HG02870 (cell line): ENCODE measurements around the gene EHBP1L1.

ENCODE experiments used
- ATAC-seq: cut with Tn5 transposase; IDR thresholded peaks from one replicate; pipeline ENCODE4 v1.9.1; 2021; ENCODE audit warnings: mild to moderate bottlenecking, moderate library complexity; ENCODE audit not compliant: unreplicated experiment

Gene EHBP1L1

DNA sequence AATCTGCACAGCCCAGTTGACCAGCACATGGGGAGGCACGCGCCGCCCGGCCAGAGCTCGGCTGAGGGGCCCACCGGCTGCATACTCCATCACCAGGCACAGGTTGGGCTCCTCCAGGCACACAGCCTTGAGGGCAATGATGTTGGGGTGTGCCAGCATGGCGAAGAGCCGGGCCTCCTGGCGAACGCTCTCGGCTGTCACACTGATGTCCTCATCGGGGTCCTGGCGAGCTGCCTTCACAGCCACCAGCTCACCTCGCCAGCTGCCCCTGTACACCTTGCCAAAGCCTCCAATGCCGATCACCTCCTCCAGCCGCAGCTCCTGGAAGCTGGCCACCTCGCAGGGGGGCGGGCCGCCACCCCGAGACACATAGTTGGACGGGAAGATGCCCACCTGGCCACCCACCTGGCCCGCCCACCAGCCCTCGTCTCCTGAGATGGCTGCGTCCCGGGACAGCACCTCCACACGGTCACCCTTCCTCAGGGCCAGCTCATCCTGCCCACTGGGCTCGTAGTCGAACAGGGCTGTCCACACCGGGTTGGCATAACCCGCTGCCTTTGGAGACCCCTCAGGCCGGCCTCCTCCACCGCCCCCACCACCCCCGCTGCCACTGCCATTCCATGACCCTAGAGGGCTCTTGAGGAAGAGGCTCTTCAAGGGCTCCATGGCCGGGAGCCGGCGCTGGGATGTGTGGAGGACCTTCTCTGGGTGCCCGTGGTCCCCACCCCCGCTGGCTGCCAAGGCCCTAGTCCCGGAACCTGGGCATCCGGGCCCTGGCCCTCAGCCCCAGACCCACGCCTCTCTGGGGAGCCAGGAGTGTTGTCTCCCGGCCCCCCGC is 37.5 kb downstream of the EHBP1L1 start:
- ATAC-seq, result no peak

GRCh38 chr11:65615229-65615949 is 39.5 kb downstream of the EHBP1L1 start, which contains the start of gene PCNX3:
TSS of gene PCNX3 (plus strand) at chr11:65615776. CDS start at chr11:65616312, 536 bp downstream.
- peak; percentile 79 for ATAC-seq

GRCh38 chr11:65615950-65616574 is 40.2 kb downstream of the EHBP1L1 start:
- peak; percentile 0 for ATAC-seq

- no peak for ATAC-seq
These were observed 40.7 kb downstream of the EHBP1L1 start for GRCh38 chr11:65616575-65617001.

DNA sequence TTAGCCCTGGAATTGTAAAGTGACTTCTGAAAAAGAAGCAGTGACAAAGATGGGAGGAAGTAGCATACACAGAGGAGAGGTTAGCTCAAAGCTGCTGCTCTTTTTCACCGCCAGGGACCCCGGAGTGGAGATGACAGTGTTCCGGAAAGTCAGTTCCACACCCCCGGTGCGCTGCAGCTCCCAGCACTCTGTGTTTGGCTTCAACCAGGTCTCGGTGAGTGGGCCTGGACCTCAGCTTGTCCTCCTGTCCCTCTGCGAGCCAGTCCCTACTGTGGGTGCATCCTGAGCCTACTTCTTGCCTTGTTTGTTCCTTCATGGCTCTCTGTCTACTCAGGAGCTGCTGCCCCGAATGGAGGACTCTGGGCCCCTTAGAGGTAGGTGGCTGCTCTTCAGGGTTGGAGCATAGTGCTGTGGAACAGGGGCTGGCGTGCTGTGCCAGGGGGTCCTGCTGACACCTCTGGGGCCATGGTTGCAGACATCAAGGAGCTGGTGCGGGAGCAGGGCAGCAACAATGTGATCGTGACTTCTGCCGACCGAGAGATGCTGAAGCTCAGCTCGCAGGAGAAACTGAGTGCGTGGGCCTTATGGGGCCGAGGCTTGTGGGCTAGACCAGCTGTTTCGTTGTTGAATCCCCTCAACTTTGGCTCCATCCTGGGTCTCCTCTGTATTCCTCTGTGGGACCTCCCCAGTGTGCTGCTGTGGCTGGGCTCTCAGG is 41.4 kb downstream of the EHBP1L1 start:
- no peak for ATAC-seq

GRCh38 chr11:65617990-65618751 is 42.3 kb downstream of the EHBP1L1 start:
- no peak for ATAC-seq

DNA sequence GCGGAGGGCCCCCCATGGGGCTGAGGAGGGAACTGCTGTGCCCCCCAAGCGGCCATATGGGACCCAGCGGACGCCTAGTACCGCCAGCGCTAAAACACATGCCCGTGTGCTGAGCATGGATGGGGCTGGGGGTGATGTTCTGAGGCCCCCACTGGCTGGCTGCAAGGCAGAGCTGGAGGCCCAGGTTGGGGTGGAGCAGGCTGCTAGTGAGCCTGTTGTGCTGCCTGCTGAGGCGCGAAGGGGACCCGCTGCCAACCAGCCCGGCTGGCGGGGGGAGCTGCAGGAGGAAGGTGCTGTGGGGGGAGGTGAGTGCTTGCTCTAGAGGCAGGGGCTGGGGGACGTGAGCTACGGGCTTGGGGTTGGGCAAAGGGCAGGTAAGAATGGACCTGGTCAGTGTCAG is 42.9 kb downstream of the EHBP1L1 start:
- ATAC-seq, result no peak

- no peak for ATAC-seq
These were observed 43.6 kb downstream of the EHBP1L1 start for GRCh38 chr11:65619281-65619928.

- ATAC-seq, result no peak
These were observed 44.8 kb downstream of the EHBP1L1 start for GRCh38 chr11:65620666-65621065.

GRCh38 chr11:65621460-65621859 is 45.6 kb downstream of the EHBP1L1 start:
- no peak for ATAC-seq

GRCh38 chr11:65622011-65622410 is 46.2 kb downstream of the EHBP1L1 start:
- no peak for ATAC-seq

- no peak for ATAC-seq
These were observed 47.3 kb downstream of the EHBP1L1 start for GRCh38 chr11:65623177-65623576.

DNA sequence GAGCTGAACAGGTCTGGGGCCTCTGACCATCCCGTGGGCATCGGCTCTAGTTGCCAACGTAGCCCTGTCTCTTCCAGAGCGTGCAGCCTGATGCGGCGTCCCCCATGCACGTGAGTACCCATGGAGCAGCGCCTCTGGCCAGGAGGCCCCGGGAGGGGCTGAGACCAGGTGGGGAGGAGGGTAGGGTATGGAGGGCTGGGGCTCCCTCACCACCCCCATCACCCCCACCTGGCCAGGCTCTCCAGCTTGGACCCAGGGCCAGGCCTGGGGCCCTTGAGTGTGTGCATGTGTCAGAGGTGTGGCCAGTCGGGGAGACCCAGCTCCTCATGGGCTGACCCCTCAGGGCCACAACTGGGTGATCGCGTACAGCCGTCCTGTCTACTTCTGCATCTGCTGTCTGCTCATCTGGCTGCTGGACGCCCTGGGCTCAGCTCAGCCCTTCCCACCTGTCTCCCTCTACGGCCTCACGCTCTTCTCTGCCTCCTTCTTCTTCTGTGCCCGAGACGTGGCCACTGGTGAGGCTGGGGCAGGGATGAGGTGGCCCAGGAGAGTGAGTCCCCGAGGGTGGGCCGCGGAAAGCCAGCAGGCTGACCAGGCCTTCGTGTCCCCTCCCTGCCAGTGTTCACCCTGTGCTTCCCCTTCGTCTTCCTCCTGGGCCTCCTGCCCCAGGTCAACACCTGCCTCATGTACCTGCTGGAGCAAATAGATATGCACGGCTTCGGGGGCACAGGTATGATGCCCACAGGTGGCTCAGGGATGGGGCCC is 48.2 kb downstream of the EHBP1L1 start:
- no peak for ATAC-seq

DNA sequence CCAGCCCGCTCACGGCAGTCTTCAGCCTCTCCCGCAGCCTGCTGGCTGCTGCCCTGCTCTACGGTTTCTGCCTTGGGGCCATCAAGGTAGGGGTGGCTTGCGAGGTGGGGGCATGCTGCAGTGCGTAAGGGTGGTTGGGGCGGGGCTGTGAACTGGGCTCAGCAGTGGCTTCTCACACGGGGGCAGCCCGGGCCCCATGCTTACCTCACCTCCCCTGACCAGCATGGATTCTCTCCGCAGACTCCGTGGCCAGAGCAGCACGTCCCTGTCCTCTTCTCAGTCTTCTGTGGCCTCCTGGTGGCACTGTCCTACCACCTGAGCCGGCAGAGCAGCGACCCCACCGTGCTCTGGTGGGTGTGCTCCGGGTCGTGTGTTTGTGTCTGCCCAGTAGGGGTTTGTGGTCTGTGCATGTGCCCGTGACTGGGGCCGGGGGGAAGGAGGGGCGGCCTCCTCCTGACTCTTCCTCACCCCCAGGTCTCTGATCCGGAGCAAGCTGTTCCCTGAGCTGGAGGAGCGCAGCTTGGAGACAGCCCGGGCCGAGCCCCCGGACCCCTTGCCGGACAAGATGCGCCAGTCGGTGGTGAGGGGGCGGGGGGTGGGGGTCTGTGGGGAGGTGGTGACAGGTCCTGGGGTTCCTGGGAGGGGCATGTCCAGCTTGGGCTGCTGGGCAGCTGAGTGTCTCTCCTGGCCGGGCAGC is 49.2 kb downstream of the EHBP1L1 start:
- ATAC-seq, result no peak

DNA sequence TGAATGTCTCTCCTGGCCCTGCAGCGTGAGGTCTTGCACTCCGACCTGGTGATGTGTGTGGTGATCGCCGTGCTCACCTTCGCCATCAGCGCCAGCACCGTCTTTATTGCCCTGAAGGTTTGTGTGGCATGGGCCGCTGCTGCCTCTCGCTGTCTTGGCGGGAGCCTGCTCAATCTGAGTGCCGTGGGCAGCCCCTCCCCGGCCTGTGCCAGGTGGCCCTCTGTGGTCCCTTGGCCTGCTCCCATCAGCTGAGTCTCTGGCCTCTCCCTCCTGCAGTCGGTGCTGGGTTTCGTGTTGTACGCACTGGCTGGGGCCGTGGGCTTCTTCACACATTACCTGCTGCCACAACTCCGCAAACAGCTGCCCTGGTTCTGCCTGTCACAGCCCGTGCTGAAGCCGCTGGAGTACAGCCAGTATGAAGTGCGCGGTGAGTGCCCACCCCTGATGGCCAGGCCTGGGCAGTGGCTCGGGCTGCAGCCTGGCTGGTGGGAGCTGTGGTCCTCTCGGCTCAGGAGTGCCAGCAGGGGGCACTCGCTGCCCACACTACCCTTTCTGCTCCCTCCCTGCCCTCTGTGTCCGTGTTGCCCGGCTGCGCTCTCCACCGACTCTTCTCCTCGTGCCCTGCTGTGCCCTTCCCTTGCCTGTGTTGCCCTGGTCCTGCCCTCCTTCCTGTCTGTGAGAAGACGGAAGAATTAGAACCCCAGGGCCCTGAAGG is 49.9 kb downstream of the EHBP1L1 start:
- no peak for ATAC-seq

DNA sequence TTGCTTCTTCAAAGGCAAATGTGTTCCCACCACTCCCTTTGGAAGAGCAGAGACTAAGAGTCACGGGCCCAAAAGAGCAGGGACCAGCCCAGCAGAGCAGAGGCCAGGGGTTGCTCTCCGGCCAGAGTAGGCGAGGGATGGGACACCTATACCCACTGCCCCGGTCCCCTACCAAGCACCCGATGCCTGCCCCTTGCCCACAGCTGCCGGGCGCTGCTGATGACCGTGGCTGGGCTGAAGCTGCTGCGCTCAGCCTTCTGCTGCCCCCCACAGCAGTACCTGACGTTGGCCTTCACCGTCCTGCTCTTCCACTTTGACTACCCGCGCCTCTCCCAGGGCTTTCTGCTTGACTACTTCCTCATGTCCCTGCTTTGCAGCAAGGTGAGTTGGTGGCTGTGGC is 51.3 kb downstream of the EHBP1L1 start:
- no peak for ATAC-seq

- ATAC-seq, result no peak
These were observed 53.7 kb downstream of the EHBP1L1 start for GRCh38 chr11:65629579-65629978.

GRCh38 chr11:65630215-65630614 is 54.4 kb downstream of the EHBP1L1 start:
- ATAC-seq, result no peak
